Fibroblast of the aortic adventitia (primary cell): ENCODE results near the gene PRKAG3. TPM values are rescaled to one million over a fixed set of nuclear protein-coding genes. Genes with fewer than 3 reads are reported as not detected.

Experiments used
- DNase-seq: peaks from one replicate; pipeline ENCODE4 v3.0.0-alpha.2; 2010; ENCODE audit warnings: low read depth
- H3K4me3 ChIP-seq: 2 replicates; pipeline ENCODE4 v1.5.1; 2011; ENCODE audit warnings: low read depth, mild to moderate bottlenecking, control low read depth, low read length, moderate library complexity
- CTCF ChIP-seq: IDR thresholded peaks from 2 replicates; pipeline ENCODE4 v1.5.1; 2011; ENCODE audit warnings: mild to moderate bottlenecking, low read length, control low read depth, inconsistent platforms; ENCODE audit not compliant: insufficient read depth
- total RNA-seq: library from RNA; depleted of rRNA; stranded (reverse); fragments of >200 nt; gene quantifications from 2 replicates; pipeline ENCODE4 v1.2.3, GENCODE V29; 2012; ENCODE audit warnings: low replicate concordance

Gene PRKAG3
- total RNA-seq, 1 donor, result 0.18 TPM

GRCh38 chr2:218811382-218811781, 20.2 kb downstream of the PRKAG3 start:
- no peak overlapping the region for H3K4me3 ChIP-seq
- TF ChIP-seq CTCF, result no peak
- no peak for DNase-seq

DNA sequence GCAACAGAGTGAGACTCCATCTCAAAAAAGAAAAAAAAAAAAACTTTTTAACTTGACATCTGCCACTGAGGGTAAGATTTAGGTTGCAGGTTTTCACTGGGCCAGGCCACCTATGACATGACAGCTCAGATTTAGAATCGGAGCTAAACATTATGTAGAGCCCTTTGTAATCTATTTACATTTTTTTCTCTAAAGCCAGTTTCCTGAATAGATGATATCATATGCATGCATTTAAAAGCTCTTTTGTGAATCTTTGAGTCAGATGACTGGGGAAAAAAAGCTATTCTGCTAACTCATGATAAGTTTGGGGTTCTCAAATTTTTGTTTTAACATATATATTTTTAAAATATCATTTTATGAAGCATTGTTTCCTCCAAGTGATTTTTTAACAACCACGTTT, 21.3 kb downstream of the PRKAG3 start:
- DNase-seq, result no peak
- H3K4me3 ChIP-seq, result no peak overlapping the region
- TF ChIP-seq CTCF, result no peak

GRCh38 chr2:218809515-218809914, 22.1 kb downstream of the PRKAG3 start:
- TF ChIP-seq CTCF, result no peak
- H3K4me3 ChIP-seq, result no peak overlapping the region
- no peak for DNase-seq

- no peak overlapping the region for H3K4me3 ChIP-seq
- no peak for DNase-seq
- no peak for TF ChIP-seq CTCF
These were observed 24.0 kb downstream of the PRKAG3 start for GRCh38 chr2:218807626-218808025.

- no peak overlapping the region for H3K4me3 ChIP-seq
- TF ChIP-seq CTCF, result no peak
- peak; percentile 99 for DNase-seq
These were observed 25.1 kb downstream of the PRKAG3 start for GRCh38 chr2:218806346-218806978.

- peak; percentile 49 for DNase-seq
- no peak overlapping the region for H3K4me3 ChIP-seq
- TF ChIP-seq CTCF, result no peak
These were observed 26.0 kb downstream of the PRKAG3 start for GRCh38 chr2:218805627-218806026.

- TF ChIP-seq CTCF, result no peak
- H3K4me3 ChIP-seq, result no peak overlapping the region
- no peak for DNase-seq
These were observed 26.8 kb downstream of the PRKAG3 start for GRCh38 chr2:218804817-218805216.
